Astrocyte of the spinal cord (primary cell): ENCODE results near the gene VAPA.
"Not testable (repeated sequence)": the region's sequence is repeated elsewhere in the genome, so short reads cannot be mapped to it uniquely, and the experiment has no call there.

Experiments
- DNase-seq: peaks from one replicate; pipeline ENCODE4 v3.0.0; 2011; ENCODE audit warnings: low read depth, low spot score
- H3K4me3 ChIP-seq: 2 replicates; pipeline ENCODE4 v1.5.1; 2011; ENCODE audit warnings: low read depth, mild to moderate bottlenecking, low read length, moderate library complexity
- in situ Hi-C: cut with HindIII; loops from 2 replicates; pipeline ENCODE4 v1.10.0; 2017; ENCODE audit warnings: low sequenced_read_pairs
- TF ChIP-seq, protein P1 (sequence below): IDR thresholded peaks from 2 replicates; pipeline ENCODE4 v1.5.1; 2012; ENCODE audit warnings: low read depth, mild to moderate bottlenecking, low read length, inconsistent platforms

The VAPA gene

DNA sequence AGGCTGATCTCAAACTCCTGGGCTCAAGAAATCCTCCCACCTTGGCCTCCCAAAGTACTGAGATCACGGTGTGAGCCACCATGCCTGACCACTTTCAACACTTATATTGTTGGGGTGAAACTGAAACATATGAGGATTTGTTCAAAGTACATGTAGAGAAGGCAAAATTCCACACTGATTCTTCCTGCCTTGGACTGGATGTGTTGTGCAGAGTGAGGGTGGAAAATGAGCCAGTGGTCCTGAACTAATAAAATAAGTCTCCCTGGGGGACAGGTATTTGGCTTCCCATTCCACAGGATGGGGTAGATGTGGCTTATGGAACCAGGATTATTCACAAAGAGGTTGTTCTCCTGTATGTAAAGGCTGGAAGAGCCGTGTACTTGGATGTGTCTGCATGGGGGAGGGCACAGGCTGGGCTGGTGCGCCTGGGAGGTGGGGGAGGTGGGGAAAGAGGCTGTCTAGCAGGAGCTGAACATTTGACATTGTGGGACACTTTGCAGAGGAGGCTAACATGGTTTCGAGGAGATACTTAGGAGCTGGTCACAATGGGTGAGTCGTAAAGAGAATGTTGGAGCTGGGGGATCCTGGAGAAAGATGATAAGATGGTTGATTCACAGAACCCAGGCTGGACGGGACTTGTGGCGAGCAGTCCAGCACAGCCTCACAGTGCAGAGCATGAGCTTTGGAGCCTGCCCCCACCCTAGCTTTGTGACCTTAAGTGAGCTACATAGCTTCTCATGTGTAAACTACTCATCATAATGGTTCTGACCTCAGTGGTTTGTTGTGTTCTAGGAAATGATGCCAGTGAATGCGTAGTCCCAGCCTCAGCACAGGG lies 28.4 kb upstream of the VAPA start, which contains the start of gene TXNDC2:
Gene TXNDC2 (plus strand): TSS at position 804 of the 835 bp plus-strand sequence. CDS start 708 bp downstream, outside the sequence.
- peak; percentile 20 for DNase-seq
- TF ChIP-seq, protein P1, sequence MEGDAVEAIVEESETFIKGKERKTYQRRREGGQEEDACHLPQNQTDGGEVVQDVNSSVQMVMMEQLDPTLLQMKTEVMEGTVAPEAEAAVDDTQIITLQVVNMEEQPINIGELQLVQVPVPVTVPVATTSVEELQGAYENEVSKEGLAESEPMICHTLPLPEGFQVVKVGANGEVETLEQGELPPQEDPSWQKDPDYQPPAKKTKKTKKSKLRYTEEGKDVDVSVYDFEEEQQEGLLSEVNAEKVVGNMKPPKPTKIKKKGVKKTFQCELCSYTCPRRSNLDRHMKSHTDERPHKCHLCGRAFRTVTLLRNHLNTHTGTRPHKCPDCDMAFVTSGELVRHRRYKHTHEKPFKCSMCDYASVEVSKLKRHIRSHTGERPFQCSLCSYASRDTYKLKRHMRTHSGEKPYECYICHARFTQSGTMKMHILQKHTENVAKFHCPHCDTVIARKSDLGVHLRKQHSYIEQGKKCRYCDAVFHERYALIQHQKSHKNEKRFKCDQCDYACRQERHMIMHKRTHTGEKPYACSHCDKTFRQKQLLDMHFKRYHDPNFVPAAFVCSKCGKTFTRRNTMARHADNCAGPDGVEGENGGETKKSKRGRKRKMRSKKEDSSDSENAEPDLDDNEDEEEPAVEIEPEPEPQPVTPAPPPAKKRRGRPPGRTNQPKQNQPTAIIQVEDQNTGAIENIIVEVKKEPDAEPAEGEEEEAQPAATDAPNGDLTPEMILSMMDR = no peak
- in situ Hi-C loops = no loop called here
- H3K4me3 ChIP-seq = no peak within 1 kb of the TSS

DNA sequence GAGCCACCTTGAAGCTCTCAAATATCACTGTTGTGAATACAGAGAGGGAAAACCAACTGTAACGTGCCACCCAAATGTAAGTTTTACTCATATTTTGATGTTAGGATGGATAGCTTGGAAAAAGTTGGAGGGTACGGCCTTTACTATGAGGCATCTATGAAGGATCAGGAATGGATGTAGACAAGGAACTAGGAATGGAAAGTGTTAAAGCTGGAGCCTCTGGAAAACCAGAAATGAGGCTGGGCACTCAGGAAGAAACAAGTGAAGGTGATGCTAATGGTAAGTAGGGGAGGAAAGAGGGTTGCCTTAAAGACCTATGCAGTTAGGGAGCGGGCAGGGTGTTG lies 27.8 kb upstream of the VAPA start:
- TF ChIP-seq, protein P1 = no peak
- no peak for DNase-seq
- H3K4me3 ChIP-seq = no peak overlapping the region
- in situ Hi-C loops = no loop called here

DNA sequence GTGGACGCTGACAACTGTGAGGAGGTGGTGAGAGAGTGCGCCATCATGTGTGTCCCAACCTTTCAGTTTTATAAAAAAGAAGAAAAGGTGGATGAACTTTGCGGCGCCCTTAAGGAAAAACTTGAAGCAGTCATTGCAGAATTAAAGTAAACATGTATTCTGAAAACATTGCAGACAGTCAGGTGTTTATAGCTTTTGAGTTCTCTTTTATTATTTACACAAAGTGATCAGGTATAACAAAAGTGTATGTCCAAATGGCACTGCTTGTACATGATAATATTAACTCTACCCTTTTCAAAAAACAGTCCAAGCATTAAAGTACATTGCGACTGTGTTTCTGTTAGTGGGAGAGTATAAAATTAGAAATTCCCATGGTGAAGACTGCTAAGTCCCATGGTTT lies 25.8 kb upstream of the VAPA start:
- DNase-seq = no peak
- H3K4me3 ChIP-seq = no peak overlapping the region
- TF ChIP-seq, protein P1 = no peak
- in situ Hi-C loops = no loop called here

DNA sequence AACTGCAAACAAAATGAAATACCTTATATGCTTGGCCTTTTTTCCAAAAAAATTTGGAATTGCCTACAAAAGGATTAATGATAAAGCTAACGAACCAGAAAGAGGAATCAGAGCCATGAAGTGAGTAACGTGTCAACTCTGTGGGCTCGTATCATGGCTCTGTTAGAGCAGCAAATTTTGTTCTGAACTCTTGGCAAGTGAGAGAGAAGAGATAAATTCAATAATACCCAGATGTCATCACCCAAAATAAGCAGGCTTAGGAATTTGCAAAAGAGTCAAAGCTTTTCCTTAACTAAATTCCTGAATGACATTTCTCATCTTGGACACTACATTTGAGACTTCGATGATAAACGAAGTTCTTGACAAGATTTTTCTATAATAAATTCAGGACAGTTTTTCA lies 23.6 kb upstream of the VAPA start:
- H3K4me3 ChIP-seq = no peak overlapping the region
- in situ Hi-C loops = no loop called here
- DNase-seq = no peak
- TF ChIP-seq, protein P1 = no peak

DNA sequence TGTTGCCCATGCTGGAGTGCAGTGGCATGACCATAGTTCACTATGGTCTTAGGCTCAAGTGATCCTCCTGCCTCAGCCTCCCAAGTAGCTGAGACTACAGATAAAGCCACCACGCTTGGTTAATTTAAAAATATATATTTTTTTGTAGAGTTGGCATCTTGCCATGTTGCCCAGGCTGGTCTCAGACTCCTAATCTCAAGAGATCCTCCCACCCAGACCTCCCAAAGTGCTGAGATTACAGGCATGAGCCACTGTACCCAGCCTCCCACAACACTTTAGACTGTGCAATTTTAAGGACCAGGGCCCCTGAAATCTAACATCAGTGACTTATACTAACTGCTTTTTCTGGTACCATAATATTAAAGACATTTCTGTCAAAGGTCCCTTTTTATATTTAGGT lies 22.9 kb upstream of the VAPA start:
- in situ Hi-C loops = no loop called here
- no peak for DNase-seq
- H3K4me3 ChIP-seq = no peak overlapping the region
- TF ChIP-seq, protein P1 = no peak

DNA sequence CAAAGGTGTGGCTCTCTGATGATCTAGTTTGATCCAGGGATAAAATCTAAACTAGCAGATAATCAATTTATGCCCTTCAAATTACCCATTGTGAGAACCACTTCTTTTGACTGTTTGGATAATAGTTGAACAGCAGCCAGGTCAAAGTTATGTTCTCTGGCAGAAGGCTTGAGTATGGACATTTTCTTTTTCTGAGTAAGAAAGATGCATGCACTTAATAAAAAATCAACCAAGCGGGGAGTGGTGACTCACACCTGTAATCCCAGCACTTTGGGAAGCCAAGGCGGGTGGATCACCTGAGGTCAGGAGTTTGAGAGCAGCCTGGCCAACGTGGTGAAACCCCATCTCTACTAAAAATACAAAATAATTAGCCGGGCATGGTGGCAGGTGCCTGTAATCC lies 22.3 kb upstream of the VAPA start:
- in situ Hi-C loops, H3K4me3 ChIP-seq: not testable (repeated sequence)
- peak; percentile 25 for DNase-seq

DNA sequence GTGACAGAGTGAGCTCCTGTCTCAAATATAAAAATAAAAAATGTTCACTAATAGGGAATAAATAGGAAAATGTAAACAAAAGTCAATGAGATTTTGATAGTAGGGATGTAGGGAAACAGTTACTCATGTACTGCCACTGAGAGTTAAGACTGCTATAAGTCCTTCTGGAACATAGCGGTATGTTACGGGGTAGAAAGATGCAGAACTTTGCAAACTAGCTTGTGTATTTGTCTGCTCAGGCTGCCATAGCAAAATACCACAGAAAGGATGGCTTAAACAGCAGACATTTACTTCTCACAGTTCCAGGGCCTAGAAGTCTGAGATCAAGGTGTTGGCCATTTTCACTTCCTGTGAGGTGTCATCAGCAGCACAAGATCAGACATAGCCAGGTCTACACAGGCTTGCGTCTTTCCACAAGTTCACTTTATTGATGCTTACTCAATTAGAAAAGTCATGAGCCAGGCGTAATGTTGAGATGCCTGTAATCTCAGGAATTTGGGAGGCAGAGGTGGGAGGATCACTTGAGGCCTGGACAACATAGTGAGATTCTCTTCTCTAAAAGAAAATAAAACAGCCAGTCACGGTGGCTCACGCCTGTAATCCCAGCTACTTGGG lies 19.3 kb upstream of the VAPA start:
- TF ChIP-seq, protein P1 = no peak
- no peak for DNase-seq
- in situ Hi-C loops = no loop called here
- H3K4me3 ChIP-seq = no peak overlapping the region
